ENCODE measurements around the gene ASNSD1. TPM values are rescaled to one million over a fixed set of nuclear protein-coding genes. Genes with fewer than 3 reads are reported as not detected.

Gene ASNSD1
- total and polyA plus RNA-seq, 2 donors from 2014 or later = 28.6 to 36.5 TPM

DNA sequence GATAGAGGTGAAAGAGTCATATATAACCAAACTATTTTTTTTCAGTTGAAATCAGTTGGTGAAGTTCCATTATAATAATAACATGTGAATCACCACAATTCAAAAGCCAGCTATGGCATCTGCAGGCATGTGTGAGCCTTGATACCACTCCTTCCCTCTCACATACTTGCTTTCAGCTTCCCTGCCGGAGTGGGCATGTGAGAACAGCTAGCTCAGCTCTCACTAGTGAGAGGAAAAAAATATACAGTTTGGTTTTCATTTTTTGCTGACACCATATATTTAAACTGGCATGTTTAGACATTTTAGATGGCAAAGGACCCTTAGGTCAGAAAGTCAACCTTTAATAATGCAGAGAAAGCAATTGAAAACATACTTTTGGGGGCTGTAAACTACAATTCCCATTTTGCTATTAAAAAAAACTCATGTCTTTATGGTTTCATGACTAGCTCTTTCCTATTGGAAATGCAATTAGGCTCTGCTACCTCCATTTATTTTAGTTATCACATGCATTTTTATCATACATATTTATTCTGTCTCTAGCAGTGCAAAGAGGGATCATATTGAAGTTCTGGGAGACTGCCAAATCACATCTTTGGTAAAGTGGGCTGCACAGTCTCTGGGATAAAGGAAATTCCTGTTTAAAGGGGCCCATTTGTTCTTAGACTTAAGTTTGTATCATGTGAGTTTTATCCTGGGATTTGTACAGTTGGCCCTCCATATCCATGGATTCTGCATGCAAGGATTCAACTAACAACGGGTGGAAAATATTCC lies 47.4 kb upstream of the ASNSD1 start:
- Histone ChIP-seq H3K27me3 (ENCODE audit: control insufficient read depth, insufficient read depth, low read length) (no peaks in the 10 kb centered on the region), H3K9ac (ENCODE audit: low read length in 3 of 3) (no peak overlapping the region)
- no peak for FAIRE-seq

DNA sequence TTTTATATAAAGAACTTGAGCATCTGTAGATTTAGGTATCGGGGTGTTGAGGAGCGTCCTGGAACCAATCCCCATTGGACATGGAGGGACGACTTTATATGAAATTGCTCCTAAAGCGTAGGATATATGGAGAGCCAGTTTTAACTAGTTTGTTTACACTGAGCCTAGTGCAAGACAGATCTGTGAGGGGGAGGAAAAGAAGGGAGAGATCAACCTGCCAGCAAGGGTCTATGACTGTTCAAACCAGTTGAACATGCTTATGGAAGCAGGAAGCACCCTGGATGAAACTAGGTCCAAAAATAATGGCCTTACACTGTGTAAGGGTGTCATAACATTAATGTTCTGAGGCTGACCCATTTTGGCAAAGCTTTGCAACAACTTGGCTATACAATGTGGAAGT lies 46.7 kb upstream of the ASNSD1 start:
- Histone ChIP-seq H3K9ac (ENCODE audit: low read length in 3 of 3) (no peak overlapping the region), H3K4me1 (ENCODE audit: control insufficient read depth in 2 of 3, insufficient read depth in 2 of 3, low read depth in 1 of 3, low read length in 3 of 3) (peaks cover 0 to 3% (median 0%) of the 10 kb centered on the region in 3 donors), H3K27ac (ENCODE audit: low read depth in 2 of 2, low read length in 2 of 2) (no peak overlapping the region), H3K9me3 (ENCODE audit: control insufficient read depth in 2 of 3, insufficient read depth in 1 of 3, low read length in 3 of 3) (no peaks in the 10 kb centered on the region), H3K4me3 (ENCODE audit: low read length in 3 of 3) (no peak overlapping the region), H3K27me3 (ENCODE audit: control insufficient read depth, insufficient read depth, low read length) (no peaks in the 10 kb centered on the region), H3K36me3 (ENCODE audit: control insufficient read depth in 2 of 3, insufficient read depth in 3 of 3, low read length in 3 of 3) (no peaks in the 10 kb centered on the region)
- intact Hi-C loops (cut with DNase I) = no loop called here
- TF ChIP-seq, protein P1, sequence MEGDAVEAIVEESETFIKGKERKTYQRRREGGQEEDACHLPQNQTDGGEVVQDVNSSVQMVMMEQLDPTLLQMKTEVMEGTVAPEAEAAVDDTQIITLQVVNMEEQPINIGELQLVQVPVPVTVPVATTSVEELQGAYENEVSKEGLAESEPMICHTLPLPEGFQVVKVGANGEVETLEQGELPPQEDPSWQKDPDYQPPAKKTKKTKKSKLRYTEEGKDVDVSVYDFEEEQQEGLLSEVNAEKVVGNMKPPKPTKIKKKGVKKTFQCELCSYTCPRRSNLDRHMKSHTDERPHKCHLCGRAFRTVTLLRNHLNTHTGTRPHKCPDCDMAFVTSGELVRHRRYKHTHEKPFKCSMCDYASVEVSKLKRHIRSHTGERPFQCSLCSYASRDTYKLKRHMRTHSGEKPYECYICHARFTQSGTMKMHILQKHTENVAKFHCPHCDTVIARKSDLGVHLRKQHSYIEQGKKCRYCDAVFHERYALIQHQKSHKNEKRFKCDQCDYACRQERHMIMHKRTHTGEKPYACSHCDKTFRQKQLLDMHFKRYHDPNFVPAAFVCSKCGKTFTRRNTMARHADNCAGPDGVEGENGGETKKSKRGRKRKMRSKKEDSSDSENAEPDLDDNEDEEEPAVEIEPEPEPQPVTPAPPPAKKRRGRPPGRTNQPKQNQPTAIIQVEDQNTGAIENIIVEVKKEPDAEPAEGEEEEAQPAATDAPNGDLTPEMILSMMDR (IDR thresholded peaks at IDR 0.05; ENCODE audit: borderline replicate concordance, extremely low read depth, insufficient read depth) = no peak
- no peak for FAIRE-seq
- DNase-seq = no peak

More for the DNA sequence above, 47.4 kb upstream of the ASNSD1 start:
- Histone ChIP-seq H3K36me3 (ENCODE audit: control insufficient read depth in 2 of 3, insufficient read depth in 3 of 3, low read length in 3 of 3) (no peaks in the 10 kb centered on the region), H3K4me3 (ENCODE audit: low read length in 3 of 3) (peak overlapping the region in 1 of 3 donors; percentile 25), H3K9me3 (ENCODE audit: control insufficient read depth in 2 of 3, insufficient read depth in 1 of 3, low read length in 3 of 3) (no peaks in the 10 kb centered on the region), H3K4me1 (ENCODE audit: control insufficient read depth in 2 of 3, insufficient read depth in 2 of 3, low read depth in 1 of 3, low read length in 3 of 3) (peaks cover 0 to 3% (median 0%) of the 10 kb centered on the region in 3 donors), H3K27ac (ENCODE audit: low read depth in 2 of 2, low read length in 2 of 2) (peak overlapping the region in 1 of 2 donors; percentile 65)
- peak in 1 of 5 donors; percentile 30 for DNase-seq
- TF ChIP-seq, protein P1 (IDR thresholded peaks at IDR 0.05; ENCODE audit: borderline replicate concordance, extremely low read depth, insufficient read depth) = no peak
- intact Hi-C loops (cut with DNase I) = no loop called here

DNA sequence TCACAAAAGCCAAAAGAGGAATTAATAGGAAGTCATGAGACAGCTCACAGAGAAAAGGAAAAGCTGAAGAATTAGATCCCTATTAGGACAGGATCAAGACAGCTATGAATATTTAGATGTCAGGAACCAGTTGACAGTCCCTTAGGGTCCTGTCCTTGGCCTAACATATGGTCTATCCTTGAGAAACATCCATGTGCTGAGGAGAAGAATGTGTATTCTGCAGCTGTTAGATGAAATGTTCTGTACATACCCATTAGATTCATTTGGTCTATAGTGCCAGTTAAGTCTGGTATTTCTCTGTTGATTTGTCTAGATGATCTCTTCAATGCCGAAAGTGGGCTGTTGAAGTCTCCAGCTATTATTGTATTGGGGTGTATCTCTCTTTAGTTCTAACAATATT lies 43.1 kb upstream of the ASNSD1 start:
- no peak for DNase-seq
- no peaks in the 10 kb centered on the region for H3K27me3 ChIP-seq (ENCODE audit: control insufficient read depth, insufficient read depth, low read length)
- TF ChIP-seq, protein P1 (IDR thresholded peaks at IDR 0.05; ENCODE audit: borderline replicate concordance, extremely low read depth, insufficient read depth) = no peak
- no peak overlapping the region for H3K4me3 ChIP-seq (ENCODE audit: low read length in 3 of 3)
- intact Hi-C loops (cut with DNase I) = no loop called here
- no peaks in the 10 kb centered on the region for H3K36me3 ChIP-seq (ENCODE audit: control insufficient read depth in 2 of 3, insufficient read depth in 3 of 3, low read length in 3 of 3)
- H3K9ac ChIP-seq (ENCODE audit: low read length in 3 of 3) = no peak overlapping the region
- H3K9me3 ChIP-seq (ENCODE audit: control insufficient read depth in 2 of 3, insufficient read depth in 1 of 3, low read length in 3 of 3) = no peaks in the 10 kb centered on the region
- H3K27ac ChIP-seq (ENCODE audit: low read depth in 2 of 2, low read length in 2 of 2) = no peak overlapping the region
- no peak for FAIRE-seq
- H3K4me1 ChIP-seq (ENCODE audit: control insufficient read depth in 2 of 3, insufficient read depth in 2 of 3, low read depth in 1 of 3, low read length in 3 of 3) = no peaks in the 10 kb centered on the region
